ENCODE data around the gene SULT1A1. TPM values are rescaled to one million over a fixed set of nuclear protein-coding genes. Genes with fewer than 3 reads are reported as not detected.

SULT1A1 gene
- total RNA-seq, 1 donor from 2014 or later = 6.3 TPM

Other genes with a start within 250 kb of the SULT1A1 start
- 0.79 and 1.9 TPM in 2 replicates for gene NPIPB6, start 246.5 kb downstream of the SULT1A1 start, total RNA-seq
- 87.2 and 132 TPM in 2 replicates for gene EIF3CL, start 206.2 kb downstream of the SULT1A1 start, total RNA-seq
- not detected in 2 replicates for gene NPIPB7, start 137.7 kb downstream of the SULT1A1 start, total RNA-seq
- gene CLN3, start 118.0 kb downstream of the SULT1A1 start, total RNA-seq = 9.5 and 11.6 TPM in 2 replicates
- gene APOBR, start 115.4 kb downstream of the SULT1A1 start, total RNA-seq = not detected in 2 replicates
- not detected in 2 replicates for gene IL27, start 103.2 kb downstream of the SULT1A1 start, total RNA-seq
- gene NUPR1, start 71.1 kb downstream of the SULT1A1 start, total RNA-seq = 65.3 and 163 TPM in 2 replicates
- gene SGF29, start 56.1 kb downstream of the SULT1A1 start, total RNA-seq = 9.0 and 10.0 TPM in 2 replicates
- 0.51 TPM in 1 of 2 replicates, not detected in the other for gene SULT1A2, start 13.0 kb downstream of the SULT1A1 start, total RNA-seq
- not detected in 2 replicates for gene NPIPB8, start 28.0 kb upstream of the SULT1A1 start, total RNA-seq
- gene EIF3C, start 101.4 kb upstream of the SULT1A1 start, total RNA-seq = 175 and 180 TPM in 2 replicates
- 0.77 and 1.6 TPM in 2 replicates for gene NPIPB9, start 141.7 kb upstream of the SULT1A1 start, total RNA-seq
- 27.4 and 35.7 TPM in 2 replicates for gene ATXN2L, start 213.0 kb upstream of the SULT1A1 start, total RNA-seq
- 146 and 176 TPM in 2 replicates for gene TUFM, start 236.3 kb upstream of the SULT1A1 start, total RNA-seq